Measurements from ENCODE around the gene GCHFR.

DNA sequence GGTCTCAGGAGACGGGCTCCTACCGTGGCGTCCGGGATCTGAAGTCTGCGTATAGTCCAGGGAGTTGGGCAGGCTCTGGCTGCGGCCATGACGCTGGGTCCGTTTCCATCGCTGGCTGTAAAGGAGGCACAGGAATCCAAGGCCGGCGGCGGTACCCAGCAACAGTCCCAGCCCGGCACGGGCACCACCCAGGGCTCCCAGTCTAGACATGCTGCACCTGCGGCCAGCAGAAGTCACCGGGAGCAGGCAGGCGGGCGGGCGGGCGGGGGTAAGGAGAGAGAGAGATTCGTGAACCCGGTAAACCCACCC is 9.3 kb upstream of the GCHFR start:
- TF ChIP-seq, protein P1, sequence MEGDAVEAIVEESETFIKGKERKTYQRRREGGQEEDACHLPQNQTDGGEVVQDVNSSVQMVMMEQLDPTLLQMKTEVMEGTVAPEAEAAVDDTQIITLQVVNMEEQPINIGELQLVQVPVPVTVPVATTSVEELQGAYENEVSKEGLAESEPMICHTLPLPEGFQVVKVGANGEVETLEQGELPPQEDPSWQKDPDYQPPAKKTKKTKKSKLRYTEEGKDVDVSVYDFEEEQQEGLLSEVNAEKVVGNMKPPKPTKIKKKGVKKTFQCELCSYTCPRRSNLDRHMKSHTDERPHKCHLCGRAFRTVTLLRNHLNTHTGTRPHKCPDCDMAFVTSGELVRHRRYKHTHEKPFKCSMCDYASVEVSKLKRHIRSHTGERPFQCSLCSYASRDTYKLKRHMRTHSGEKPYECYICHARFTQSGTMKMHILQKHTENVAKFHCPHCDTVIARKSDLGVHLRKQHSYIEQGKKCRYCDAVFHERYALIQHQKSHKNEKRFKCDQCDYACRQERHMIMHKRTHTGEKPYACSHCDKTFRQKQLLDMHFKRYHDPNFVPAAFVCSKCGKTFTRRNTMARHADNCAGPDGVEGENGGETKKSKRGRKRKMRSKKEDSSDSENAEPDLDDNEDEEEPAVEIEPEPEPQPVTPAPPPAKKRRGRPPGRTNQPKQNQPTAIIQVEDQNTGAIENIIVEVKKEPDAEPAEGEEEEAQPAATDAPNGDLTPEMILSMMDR (IDR thresholded peaks at IDR 0.05; ENCODE audit: low read depth, low read length, missing input control) = no peak
- TF ChIP-seq HNF4G (IDR thresholded peaks at IDR 0.05) = no peak
- TF ChIP-seq, protein P2, sequence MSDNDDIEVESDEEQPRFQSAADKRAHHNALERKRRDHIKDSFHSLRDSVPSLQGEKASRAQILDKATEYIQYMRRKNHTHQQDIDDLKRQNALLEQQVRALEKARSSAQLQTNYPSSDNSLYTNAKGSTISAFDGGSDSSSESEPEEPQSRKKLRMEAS (IDR thresholded peaks at IDR 0.05) = no peak
- TF ChIP-seq, protein P3, sequence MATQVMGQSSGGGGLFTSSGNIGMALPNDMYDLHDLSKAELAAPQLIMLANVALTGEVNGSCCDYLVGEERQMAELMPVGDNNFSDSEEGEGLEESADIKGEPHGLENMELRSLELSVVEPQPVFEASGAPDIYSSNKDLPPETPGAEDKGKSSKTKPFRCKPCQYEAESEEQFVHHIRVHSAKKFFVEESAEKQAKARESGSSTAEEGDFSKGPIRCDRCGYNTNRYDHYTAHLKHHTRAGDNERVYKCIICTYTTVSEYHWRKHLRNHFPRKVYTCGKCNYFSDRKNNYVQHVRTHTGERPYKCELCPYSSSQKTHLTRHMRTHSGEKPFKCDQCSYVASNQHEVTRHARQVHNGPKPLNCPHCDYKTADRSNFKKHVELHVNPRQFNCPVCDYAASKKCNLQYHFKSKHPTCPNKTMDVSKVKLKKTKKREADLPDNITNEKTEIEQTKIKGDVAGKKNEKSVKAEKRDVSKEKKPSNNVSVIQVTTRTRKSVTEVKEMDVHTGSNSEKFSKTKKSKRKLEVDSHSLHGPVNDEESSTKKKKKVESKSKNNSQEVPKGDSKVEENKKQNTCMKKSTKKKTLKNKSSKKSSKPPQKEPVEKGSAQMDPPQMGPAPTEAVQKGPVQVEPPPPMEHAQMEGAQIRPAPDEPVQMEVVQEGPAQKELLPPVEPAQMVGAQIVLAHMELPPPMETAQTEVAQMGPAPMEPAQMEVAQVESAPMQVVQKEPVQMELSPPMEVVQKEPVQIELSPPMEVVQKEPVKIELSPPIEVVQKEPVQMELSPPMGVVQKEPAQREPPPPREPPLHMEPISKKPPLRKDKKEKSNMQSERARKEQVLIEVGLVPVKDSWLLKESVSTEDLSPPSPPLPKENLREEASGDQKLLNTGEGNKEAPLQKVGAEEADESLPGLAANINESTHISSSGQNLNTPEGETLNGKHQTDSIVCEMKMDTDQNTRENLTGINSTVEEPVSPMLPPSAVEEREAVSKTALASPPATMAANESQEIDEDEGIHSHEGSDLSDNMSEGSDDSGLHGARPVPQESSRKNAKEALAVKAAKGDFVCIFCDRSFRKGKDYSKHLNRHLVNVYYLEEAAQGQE (IDR thresholded peaks at IDR 0.05) = no peak
- TF ChIP-seq FOXA2 (IDR thresholded peaks at IDR 0.05) = no peak
- TF ChIP-seq EGR1 (IDR thresholded peaks at IDR 0.05; ENCODE audit: low read depth in 2 of 2) = no peak
- TF ChIP-seq JUND (IDR thresholded peaks at IDR 0.05) = no peak
- no peak for TF ChIP-seq TAF1 (conservative IDR thresholded peaks at IDR 0.05)
- TF ChIP-seq, protein P4, sequence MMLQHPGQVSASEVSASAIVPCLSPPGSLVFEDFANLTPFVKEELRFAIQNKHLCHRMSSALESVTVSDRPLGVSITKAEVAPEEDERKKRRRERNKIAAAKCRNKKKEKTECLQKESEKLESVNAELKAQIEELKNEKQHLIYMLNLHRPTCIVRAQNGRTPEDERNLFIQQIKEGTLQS (IDR thresholded peaks at IDR 0.05) = no peak
- TF ChIP-seq SP1 (IDR thresholded peaks at IDR 0.05) = no peak
- no peak for TF ChIP-seq GABPA (IDR thresholded peaks at IDR 0.05 in 1 of 2, conservative IDR thresholded peaks at IDR 0.05 in 1 of 2)
- TF ChIP-seq YY1 (IDR thresholded peaks at IDR 0.05) = no peak
